GM19397 (cell line): ENCODE data around the gene TMEM92.
"Not testable (repeated sequence)": the region's sequence is repeated elsewhere in the genome, so short reads cannot be mapped to it uniquely, and the experiment has no call there.

Source experiments
- ATAC-seq: cut with Tn5 transposase; IDR thresholded peaks from one replicate; pipeline ENCODE4 v1.9.1; 2021; ENCODE audit warnings: mild to moderate bottlenecking, moderate library complexity; ENCODE audit not compliant: unreplicated experiment

TMEM92 gene

GRCh38 chr17:50297407-50297865 is 23.2 kb downstream of the TMEM92 start:
- ATAC-seq, result no peak

- no peak for ATAC-seq
Measured at GRCh38 chr17:50298018-50298417, 23.8 kb downstream of the TMEM92 start.

DNA sequence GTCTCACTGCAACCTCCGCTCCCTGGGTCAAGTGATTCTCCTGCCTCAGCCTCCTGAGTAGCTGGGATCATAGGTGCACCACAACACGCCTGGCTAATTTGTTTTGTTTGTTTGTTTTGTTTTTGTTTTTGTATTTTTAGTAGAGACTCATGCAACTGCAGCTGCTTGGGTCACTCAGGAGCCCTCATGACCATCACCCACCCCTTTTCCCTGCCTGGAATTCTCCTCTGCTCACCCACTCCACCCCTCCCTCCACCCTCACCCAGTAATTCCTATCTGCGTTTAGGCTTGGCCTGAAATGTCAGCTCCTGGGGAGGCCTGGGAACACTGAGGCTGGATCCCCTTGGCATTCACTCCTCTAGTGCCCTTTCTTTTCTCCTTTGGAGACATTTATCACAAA is 25.5 kb downstream of the TMEM92 start:
- no peak for ATAC-seq

- not testable (repeated sequence) for ATAC-seq
Measured at GRCh38 chr17:50300824-50301223, 26.6 kb downstream of the TMEM92 start.

DNA sequence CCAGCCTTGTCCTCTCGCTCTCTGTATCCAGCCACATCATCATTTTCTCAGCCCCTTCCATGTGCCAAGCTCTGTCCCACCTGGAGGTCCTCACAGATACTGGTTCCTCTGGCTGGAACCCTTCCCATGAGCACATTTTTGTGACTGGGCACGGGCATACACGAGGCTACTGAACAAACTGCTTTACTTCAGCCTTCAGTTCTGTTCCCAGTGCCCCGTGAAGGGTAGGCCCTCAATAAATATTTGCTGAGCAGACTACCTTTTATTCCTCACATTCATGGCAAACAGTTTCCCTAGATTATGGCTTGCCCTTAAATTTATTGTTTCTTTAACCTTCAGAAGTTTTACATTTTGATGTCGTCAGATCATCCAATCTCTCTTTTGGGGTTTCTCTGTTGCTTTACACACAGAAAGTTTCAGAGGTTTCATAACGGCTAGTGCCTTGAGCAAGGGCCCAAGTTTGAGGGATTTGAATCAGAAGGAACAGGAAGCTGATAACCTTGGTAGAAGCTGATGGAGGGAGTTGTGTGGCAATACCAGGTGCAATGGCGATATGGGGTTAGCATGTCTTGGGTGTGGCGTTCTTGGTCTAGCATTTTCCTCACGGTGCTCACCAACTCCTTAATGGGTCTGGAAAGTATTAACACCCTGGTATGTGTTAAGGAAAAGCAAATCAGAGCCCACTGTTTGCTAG is 27.8 kb downstream of the TMEM92 start:
- ATAC-seq, result no peak

GRCh38 chr17:50303051-50303450 is 28.8 kb downstream of the TMEM92 start:
- no peak for ATAC-seq

DNA sequence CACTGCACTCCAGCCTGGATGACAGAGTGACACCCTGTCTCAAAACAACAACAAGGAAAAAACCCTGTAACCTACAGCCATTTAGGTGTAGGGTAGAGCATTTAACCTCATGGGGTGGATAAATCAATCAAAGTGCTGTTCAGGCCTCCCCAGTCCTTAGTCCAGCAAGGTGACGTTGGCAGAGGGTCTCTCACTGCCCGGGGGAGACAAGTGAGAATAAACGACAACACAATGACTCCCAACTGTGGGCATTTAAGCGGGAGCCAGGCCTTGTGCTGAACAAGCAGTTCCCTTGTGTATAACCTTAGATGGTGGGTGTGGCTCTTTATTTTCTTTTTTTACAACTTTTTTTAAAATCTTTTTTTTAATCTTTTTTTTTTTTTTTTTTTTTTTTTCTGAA is 29.3 kb downstream of the TMEM92 start:
- ATAC-seq, result no peak

DNA sequence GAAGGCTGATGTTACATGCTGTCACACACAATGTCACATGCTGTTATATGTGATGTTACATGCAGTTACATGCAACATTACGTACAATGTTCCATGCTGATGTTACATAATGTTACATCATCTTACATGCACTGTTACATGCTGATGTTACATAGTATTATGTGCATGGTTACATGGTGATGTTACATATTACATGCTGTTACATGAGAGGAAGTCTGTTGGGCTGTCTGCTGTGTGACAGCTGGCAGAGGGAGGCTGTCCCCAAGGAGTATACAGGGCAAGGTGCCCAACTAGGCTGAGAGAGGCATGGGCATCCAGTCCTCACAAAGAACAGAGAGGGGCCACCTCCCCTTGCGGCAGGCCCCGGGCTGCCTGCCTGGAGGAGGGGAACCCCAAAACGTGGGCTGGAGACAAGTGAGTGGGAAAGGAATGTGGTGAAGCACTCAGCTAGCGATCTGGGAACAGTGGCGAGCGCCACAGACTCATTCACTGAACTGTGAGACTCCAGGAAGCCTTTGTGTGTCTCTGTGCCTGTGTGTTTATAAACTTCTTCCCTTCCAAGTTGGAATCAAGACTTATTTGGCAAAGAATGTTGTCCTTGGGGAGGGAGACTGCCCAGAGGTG is 30.6 kb downstream of the TMEM92 start:
- no peak for ATAC-seq

DNA sequence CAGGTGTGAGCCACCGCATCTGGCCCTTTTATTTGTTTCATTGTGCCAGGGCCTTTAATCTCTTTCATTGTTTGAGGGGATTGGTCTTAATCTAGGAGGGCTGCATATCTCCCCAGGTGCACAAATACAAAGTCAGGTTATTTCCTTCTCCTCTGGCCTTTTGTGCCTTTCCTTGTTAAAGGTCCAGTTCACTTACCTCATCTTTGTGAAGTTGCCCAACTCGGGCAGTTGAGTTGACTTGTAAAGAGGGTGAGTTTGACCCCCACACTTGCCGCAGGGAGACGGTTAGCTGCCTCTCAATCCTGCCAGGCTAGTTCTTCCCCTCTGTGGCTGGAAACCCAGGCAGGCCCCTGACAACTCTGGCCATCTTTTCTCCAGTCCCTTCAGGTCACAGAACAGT is 33.4 kb downstream of the TMEM92 start:
- ATAC-seq, result no peak

DNA sequence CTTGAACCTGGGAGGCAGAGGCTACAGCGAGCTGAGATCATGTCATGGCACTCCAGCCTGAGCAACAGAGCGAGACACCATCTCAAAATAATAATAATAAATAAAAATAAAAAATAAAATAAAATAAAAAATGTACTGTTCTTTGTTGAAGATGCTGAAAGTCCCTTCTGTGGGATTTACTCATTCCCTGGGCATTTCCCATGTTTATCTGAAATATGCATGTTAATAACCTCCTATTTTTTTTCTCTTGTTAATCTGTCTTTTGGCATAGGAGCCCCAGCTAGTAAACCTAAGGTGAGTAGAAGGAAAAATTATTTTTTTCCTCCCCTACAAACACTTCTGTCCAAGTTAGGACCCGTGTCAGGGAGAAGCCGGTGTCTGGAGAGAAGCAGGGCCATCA is 34.4 kb downstream of the TMEM92 start:
- ATAC-seq, result no peak

- no peak for ATAC-seq
Measured at GRCh38 chr17:50310455-50311111, 36.3 kb downstream of the TMEM92 start.

GRCh38 chr17:50311112-50311460 is 36.8 kb downstream of the TMEM92 start:
- ATAC-seq, result no peak

DNA sequence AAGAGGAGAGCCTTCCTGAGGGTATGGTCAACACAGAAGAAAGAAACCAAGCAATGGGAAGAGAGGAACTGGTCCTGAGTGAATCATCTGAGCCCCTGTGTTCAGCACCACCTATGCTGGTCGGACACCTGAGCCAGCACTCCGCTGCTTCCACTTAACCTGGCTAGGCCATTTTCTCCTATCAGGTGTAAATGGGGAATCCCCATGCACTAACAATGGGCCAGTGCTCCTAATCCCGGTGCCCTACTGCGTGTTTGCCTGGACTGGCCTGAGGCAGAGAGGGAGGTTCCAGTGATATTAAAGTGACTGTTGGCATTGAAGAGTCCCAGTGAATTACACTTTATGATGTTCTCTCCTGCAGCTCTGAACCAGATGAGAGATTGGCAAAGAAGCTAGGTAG is 37.2 kb downstream of the TMEM92 start:
- ATAC-seq, result no peak

DNA sequence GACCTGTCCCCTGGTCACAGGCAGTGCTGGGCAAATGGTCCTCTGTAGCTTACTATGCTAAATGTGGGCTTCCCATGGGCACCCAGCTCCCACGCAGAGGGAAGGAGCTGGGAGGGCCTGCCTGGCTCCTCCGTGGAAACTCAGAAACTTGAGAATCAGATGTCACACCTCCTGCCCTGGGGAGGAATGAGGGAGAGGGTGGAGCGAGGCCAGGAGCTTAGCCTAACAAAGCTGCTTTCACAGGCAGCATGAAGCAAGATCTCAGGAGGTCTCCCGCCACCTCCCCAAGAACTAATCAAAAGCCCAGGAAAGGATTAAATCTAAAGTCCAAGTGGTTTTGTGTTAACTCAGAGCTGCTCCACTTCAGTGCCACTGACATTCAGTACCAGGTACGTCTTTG is 38.0 kb downstream of the TMEM92 start:
- no peak for ATAC-seq

GRCh38 chr17:50314456-50315011 is 40.3 kb downstream of the TMEM92 start:
- no peak for ATAC-seq

- no peak for ATAC-seq
Measured at GRCh38 chr17:50316016-50316587, 41.8 kb downstream of the TMEM92 start.

- ATAC-seq, result not testable (repeated sequence)
Measured at GRCh38 chr17:50316660-50317059, 42.4 kb downstream of the TMEM92 start.

GRCh38 chr17:50317121-50317520 is 42.9 kb downstream of the TMEM92 start:
- ATAC-seq, result no peak

GRCh38 chr17:50318501-50319285 is 44.4 kb downstream of the TMEM92 start:
- ATAC-seq, result no peak

DNA sequence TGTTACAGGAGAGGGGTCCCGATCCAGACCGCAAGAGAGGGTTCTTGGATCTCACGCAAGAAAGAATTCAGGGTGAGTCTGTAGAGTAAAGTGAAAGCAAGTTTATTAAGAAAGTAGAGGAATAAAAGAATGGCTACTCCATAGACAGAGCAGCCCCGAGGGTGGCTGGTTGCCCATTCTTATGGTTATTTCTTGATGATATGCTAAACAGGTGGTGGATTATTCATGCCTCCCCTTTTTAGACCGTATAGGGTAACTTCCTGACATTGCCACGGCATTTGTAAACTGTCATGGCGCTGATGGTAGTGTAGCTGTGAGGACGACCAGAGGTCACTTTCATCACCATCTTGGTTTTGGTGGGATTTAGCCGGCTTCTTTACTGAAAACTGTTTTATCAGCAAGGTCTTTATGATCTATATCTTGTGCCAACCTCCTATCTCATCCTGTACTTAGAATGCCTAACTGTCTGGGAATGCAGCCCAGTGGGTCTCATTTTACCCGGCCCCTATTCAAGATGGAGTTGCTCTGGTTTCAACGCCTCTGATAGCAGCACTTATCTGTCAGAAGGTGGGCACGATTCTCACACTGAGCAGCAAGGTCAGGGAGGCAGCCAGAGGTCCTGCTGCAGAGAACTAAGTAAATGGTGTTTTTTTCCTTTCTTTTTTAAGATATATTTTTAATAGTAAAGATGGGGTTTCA is 45.2 kb downstream of the TMEM92 start:
- no peak for ATAC-seq
